SH-SY5Y (cell line): ENCODE data around the gene DNAH2.

ENCODE experiments used
- GATA2 ChIP-seq: IDR thresholded peaks from 2 replicates; pipeline ENCODE4 v1.6.1; 2011; ENCODE audit warnings: mild to moderate bottlenecking, low read depth, low read length
- GATA3 ChIP-seq: IDR thresholded peaks from 2 replicates; pipeline ENCODE4 v1.6.1; 2011; ENCODE audit warnings: low read depth, mild to moderate bottlenecking, low read length, moderate library complexity

Gene DNAH2

DNA sequence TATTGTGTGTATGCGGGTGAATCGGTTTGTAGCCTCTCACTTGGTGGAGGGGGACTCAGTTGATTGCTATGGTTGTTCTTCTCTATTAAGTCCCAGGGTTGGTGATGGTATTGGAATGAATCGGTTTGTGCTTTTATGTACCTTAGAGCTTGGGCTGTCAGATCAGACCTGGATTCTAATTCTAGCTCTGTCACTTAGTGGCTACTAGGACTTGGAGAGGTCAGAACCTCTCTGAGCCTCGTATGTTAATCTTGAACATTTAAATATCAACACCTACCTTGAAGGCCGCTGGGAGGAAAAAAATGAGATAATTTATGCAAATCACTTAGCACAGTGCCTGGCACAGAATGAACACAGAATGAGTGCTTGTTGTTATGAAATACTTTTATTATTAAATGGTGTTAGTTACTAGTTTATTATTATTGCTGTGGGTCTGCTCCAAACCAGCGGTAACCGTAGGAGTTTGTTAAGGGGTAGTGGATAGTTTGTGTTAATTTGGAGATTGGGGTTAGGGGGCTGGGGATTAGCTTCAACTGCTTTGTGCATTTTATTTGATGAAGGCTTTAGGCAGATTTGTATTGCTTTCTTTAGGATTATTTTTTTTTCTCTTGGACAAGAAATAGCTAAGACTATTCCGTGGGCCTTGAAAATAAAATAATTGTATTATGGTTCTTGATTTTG, 120.0 kb downstream of the DNAH2 start:
- TF ChIP-seq GATA3 = no peak
- TF ChIP-seq GATA2 = no peak

DNA sequence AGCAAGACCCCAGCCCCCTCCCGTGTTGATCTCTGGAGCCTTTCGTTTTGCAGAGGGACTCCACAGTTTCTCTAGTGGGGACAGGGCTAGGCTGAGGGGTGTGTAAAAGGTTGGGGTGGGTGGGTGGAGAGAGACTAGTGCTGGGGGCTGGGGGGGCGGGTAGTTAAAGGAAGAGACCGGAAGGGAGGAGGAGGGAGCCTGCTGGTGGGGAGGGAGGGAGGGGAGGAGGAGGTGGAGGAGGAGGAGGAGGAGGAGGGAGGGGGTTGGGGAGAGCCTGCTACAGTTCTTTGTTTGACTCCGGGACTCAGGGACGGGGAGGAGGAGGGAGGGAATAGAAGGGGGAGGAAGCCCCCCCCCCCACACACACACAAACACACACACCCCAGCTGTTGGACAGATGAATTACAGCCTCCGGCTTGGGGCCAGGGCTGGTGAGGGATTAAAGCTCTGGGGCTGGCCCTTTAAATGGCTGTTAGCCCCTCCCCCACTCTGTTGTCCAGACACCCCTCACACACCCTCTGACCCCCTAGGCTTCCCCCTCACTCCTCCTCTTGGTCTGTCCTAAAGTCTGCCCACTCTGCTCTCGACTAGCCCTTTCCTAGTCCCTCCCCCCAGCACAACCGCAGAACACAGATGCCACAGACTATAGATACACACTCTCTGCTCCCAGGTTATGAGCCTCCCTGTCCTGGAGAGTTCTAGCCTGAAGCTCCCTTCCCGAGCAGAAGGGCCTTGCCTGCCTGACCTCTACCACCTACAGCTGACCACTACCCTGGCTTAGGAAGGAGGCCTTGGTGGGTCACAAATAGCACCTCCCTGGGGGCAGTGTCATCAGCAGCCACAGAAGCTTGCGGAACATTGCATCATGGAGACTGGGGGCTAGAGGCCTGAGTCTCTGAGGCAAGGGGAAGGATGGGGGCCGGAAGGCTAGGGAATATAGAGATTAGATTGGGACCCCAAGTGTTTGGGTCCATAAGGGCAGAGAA, 120.8 kb downstream of the DNAH2 start:
- no peak for TF ChIP-seq GATA3
- no peak for TF ChIP-seq GATA2

DNA sequence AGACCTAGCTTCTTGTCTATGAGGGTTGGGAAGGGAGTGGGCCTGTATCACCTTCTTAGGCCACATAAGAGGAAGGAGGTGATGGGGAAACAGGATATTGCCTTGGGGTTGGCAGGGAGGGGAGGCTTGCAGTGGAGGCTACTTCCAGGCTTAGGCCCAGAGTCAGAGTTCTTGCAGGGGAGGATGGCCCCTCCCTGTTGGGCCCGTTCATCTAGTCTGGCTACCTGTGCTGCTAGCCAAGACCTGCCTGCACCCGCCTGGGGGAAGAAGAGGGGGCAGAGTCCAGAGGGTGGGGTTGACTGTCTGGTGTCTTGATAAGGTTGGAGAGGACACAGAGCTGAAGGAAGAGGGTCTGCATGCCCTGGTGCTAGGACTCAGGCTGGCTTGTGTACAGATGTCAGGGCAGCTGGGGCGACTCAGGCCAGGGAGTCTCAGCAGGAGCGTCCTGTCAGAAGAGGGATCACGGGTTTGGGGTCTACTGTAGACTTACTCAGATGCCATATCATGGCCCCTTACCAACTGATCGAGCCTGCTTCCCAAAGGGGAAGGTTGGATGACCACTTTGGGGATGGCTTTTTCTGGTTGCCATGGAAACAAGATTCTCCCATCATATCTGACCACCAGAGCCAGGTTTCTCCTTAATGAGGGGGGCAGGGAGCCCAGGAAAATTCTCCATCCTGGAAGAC, 121.8 kb downstream of the DNAH2 start:
- TF ChIP-seq GATA2 (no peak), GATA3 (no peak)

DNA sequence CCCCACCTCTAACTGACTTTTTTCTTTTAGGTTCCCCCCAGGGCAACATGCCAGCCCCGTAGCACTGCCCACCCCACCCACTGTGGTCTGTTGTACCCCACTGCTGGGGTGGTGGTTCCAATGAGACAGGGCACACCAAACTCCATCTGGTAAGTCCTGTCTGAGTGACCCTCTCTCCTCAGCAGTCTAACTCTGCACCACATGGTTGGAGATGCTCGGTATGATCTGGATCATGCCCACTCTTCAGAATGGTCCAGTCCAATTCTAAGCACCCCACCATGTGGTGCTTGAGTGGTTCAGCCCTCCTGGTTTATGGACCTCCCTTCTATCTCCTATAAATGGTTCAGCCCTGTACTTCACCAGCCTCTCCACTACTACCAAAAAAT, 122.3 kb downstream of the DNAH2 start:
- TF ChIP-seq GATA2 = no peak
- no peak for TF ChIP-seq GATA3

DNA sequence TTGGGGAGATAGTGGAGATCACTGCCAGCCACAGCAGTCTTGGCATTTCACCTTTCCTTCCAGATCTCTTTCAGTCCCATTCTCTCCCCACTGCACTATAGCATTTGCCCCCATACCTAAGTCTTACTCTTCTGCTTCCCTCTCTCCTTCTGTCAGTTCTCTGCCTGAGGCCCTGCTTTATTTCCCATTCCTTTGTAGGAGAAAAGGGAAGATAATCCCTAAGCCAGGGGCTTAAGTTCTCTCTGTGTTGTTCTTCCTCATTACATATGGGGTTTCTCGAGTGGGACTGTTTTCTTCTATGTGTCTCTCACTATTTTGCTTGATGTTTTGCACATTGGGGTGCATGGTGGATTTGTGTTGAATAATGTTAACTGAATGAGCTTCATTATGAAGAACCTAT, 122.9 kb downstream of the DNAH2 start:
- TF ChIP-seq GATA3 = no peak
- TF ChIP-seq GATA2 = no peak

DNA sequence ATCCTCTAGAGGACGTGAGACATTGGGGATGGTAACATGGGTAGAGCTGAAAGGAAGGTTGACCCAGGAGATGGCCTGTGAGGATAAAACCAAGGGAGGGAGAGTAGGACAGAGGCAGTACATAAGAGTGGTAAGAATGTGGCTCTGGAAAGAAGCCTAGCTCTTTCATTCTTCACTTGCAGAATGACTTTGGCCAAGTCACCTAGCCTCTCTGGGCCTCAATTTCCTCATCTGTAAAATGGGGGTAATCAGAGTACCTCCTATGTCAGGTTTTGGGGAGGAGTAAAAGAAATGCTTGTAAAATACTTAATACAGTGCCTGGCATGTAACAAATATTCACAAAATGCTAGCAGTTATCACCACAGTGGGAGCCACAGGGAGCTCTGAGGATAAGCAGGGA, 123.3 kb downstream of the DNAH2 start:
- TF ChIP-seq GATA3 (no peak), GATA2 (no peak)

DNA sequence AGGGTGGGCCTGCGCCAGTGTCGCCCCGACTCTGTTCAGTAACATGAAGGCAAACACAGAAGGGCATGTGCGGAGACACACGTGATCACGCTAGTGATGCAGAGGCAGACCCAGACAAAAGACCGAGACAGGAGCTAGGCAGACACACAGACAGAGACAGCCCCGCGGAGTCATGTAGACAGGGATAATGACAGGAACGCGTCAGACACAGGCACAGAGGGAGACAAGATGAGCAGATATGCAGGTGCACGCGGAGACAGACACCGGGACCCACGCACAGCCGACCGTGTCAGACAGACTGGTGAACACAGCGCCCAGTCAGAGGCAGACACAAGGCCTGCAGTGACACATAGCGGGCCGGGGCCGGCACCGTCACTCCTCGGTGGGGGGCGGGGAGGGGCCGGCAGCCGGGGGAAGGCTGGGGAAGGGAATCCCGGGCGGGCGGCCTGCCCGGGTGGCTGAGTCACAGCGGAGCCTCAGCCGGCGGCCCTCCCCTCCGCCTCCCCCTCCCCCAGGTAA, 123.9 kb downstream of the DNAH2 start:
- TF ChIP-seq GATA2 (peak; percentile 66), GATA3 (no peak)

DNA sequence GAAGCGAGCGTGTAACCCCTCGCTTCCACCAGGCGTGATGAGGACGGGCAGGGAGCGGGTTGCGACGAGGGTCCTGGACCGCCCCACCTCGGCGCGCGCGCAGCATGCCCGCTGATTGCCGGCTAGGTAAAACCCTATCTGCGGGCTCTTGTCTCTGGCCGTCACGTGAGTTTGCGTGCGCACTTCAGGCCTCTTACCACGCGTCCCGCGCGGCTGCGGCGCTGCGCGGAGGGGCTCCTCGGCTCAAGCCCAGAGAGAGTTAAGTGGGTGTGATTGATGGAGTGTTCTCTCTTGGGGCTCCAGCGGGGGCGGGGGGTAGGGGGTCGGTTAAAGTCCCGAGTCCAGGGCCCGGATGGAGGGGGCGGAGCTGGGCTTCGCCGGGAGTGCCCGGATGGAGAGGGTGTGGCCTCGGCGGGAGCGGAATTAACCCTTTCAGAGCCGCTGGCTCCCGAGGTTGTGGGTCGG, 124.4 kb downstream of the DNAH2 start:
- TF ChIP-seq GATA2 (no peak), GATA3 (no peak)

DNA sequence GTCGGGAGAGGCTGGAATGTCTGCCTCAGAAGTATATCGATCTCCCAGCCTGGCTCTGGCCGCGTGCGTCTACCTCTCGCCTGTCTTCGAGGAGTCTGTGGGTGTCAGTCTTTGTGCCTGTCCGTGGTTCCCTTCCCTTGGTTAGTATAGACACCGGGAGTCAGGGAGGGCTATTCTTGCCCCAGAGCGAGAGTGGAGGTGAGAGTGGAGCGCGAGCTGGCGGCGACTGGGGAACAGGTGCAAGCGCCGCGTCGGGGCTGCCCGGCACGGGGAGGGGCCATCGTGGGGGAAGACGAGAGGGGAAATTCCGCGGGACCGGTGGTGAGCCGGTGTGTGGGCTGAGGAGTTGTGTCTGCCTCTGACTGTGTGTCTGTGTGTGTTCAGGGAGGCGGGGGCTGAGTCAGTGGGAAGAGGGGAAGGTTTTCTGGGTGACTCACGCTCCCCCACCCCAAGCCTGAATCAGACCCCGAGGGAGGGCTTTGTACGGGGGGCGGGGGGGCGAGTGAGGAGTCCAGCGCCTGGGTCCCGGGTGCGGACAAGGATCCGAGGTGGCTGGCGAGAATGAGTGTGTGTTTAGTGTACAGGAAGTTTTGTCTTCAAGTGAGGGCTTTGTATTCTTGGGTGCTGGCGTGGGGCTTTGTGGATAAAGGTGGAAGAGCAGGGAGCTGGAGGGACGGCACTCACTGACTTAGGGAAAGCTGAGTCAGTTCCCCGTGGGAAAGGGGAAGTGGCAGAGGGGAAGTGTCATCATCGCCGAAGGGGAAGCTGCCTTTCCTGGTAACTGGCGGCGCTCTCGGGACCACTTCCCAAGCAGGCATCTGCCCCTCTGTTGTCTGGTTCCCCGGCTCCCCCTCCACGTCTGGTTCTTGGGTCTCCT, 125.1 kb downstream of the DNAH2 start:
- TF ChIP-seq GATA3 (no peak), GATA2 (no peak)

DNA sequence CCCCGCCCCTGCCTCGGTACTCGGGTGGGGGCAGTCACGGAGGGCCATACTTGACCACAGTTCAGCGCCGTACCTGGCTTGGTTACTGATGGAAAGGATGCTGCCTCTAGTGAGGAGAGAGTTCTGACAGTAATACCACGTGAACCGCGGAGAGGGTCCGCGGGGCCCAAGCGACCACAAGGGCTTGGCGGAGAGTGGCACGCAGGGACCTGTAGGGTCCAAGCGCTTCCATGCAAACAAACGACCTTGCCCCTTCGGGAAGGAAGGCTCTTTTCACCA, 125.7 kb downstream of the DNAH2 start:
- TF ChIP-seq GATA3 (no peak), GATA2 (no peak)

DNA sequence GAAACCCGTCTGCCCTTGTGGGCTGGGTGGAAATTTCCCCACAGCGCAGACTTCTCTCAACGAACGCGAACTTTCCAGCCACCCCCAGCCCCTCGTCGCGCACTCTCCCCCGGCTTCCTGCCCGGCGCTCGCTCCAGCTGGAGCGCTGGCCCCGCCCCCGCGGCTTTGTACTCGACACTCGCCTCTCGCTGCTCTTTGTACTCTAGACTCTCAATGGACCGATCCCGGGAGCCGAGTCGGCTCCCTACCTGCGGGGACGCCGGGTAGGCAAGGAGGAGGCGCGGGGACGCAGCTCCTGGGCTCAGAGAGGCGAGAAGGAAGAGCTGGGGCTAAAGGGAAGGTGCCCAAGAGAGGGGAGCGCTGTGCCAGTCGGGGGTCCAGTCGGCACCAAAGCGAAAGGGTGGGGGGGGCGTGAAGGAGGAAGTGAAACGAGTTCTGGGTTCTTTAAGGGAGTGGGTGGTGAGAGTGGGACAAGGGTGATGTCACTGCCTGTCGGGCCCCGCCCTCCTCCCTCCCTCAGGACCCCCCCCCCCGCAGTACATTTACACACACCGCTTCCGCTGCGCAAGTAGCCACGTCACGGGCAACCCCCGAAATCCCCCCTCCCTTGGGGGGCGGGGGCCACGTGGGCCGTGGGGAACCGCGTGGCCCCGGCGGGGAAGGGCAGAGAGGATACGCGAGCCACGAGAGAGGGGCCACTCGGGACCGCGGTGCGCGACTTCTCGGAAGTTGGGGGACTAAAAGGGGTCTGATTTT, 126.2 kb downstream of the DNAH2 start:
- TF ChIP-seq GATA3 = no peak
- no peak for TF ChIP-seq GATA2

DNA sequence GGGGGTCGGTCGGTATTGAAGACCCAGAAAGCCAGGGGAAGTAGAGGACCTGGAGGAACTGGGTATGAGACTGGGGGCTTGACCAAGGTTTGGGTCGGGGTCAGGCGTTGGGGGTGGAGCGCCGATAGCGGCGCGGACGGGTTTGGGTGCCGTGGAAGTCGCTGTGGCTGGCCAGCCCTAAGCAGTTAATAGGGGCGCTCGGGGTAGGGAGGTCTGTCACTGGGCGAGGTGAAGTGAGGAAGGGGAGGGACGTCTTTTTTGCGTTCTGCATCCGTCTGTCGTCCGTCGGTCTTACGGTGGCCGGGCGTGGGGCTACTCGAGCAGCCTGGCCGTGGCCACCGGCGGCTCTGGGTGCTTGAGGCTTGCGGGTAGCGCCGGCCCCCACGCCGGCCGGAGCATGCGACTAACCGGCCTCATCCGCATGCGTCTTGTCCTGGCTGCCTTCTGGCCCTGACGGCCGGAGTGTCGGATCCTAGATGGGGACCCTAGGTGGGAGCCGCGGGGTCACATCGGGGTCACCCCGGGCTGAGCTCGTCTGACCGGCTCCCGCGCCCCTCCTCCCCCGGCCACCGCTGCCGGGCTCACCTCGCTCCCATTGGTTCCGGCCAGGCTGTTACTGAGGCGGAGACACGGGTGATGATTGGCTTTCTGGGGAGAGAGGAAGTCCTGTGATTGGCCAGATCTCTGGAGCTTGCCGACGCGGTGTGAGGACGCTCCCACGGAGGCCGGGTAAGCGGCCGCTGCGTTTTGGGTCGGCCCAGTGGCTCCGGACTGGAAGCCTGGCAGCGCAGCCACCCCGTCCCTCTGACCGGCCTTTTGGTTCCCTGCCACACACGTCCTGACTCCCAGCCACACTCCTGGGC, 127.0 kb downstream of the DNAH2 start:
- TF ChIP-seq GATA3 (no peak), GATA2 (no peak)
